ENCODE results near the gene TCTA. TPM values are rescaled to one million over a fixed set of nuclear protein-coding genes. Genes with fewer than 3 reads are reported as not detected.

Gene TCTA
- total and polyA plus RNA-seq, 2 donors (not counting 3 experiments of a cell fraction or from before 2014, with no cell fraction given): 21.9 to 32.3 TPM

DNA sequence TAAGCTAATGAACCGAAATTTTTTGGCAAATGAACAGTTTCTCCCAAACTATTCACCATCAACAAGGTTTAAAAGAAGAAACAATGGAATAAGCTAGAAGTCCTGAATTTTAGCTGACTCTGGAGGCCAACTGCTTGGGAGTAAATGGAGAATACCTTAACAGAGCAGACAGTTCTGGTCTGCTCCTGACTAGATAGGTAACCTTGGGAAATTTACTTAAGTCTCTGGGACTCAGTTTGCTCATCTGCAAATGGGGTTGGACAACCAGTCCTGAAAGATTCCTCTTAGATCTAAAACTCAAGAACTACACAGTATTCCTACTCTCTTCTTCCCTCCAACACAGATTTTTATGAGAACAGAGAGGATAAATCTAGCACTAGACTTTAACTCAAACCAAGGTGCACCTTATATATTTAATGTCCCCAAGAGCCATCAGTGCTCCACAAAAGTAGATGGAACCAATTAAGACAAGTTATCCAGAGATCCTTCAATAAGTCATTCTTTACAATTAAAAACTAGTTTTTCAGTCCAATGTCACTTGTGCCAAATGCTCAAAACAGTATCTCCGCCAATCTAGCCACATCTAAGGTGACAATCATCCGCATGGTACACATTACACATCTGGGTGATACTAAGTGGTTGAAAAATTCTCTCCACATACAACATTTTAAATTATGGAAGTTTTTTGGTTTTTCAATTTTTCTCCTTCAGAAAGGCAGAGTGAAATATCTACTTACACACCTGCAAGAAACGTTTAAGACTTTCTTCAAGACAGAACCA, 2.0 kb upstream of the TCTA start:
- CTCF ChIA-PET: interaction anchor here (0.5 to 1.6 kb wide), 5 partner anchors 8 to 70 kb away, joined by 4 to 7 read pairs (median 4); partner anchors contain the start of genes GPX1 and USP4
- Histone ChIP-seq H3K9ac (replicated peaks; ENCODE audit: extremely low read depth, insufficient read depth, low read length) (peak overlapping the region; percentile 94), H3K4me1 (ENCODE audit: control insufficient read depth, extremely low read depth, insufficient read depth, low read length) (peaks cover 32% of the 10 kb centered on the region)

DNA sequence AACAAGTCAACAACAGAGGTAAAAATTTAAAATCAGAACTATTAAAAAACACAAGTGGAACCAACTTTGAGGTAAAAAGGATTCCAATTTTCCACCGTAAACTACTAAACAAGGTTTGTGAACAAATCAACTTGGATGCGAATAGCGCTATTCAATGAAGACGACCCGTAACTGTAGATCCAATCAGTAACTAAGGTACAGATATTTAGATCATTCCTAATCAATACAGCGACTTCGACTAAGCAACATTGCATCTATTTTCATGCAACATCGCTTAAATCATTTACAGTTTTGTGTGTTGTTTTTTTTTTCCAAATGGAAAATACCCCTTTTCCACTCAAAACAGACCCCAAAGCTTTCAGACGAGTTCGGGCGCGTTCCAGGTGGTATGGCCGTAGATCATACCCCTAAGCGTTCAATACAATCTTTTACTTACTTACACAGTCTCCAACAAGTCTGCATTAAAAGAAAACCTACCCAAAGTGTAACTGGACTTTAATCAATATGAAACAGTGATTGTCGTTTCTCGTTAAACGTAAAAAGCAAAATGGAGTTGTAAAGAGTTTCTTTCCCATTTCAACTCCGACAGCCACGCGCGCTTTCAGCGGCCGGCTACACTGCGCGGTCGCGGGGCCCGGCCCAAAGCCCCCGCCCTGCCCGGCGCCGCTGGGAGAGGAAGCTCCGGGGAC, 1.2 kb upstream of the TCTA start:
- ChIA-PET CTCF (interaction anchor here (0.9 to 2.0 kb wide), 6 partner anchors 18 to 389 kb away, joined by 3 to 13 read pairs (median 4); partner anchors contain the start of genes GPX1, NDUFAF3, NICN1 and USP4), POLR2A (interaction anchor here (0.8 to 2.0 kb wide), 3 partner anchors 10 to 71 kb away, joined by 5 to 14 read pairs (median 7); partner anchors contain the start of gene USP4)
- no peak overlapping the region for H2AFZ ChIP-seq (ENCODE audit: low read depth, low read length)
- DNase-seq (ENCODE audit: low read depth, low spot score) (peak; percentile 50), FAIRE-seq (peak; percentile 74)
- no TSS peak for BruUV-seq (replicated peaks)
- peaks cover 0 to 4% of the 10 kb centered on the region in 2 experiments for H3K36me3 ChIP-seq (ENCODE audit: control insufficient read depth in 2 of 2, extremely low read depth in 1 of 2, insufficient read depth in 2 of 2, low read length in 2 of 2)
- peak overlapping the region; percentile 94 for H3K9ac ChIP-seq (replicated peaks; ENCODE audit: extremely low read depth, insufficient read depth, low read length)
- peaks cover 19% of the 10 kb centered on the region for H4K20me1 ChIP-seq (replicated peaks; ENCODE audit: control insufficient read depth, extremely low read depth, insufficient read depth, low read length)
- H3K4me1 ChIP-seq (ENCODE audit: control insufficient read depth, extremely low read depth, insufficient read depth, low read length): peaks cover 36% of the 10 kb centered on the region
- peak overlapping the region; percentile 79 for H3K27ac ChIP-seq (ENCODE audit: insufficient read depth, low read depth, low read length)
- H3K4me3 ChIP-seq (replicated peaks in 1 of 3; ENCODE audit: insufficient read depth in 1 of 3, low read depth in 1 of 3, low read length in 3 of 3): peak overlapping the region; percentile 69 to 100 (median 99)
- no peak for TF ChIP-seq POLR2A (IDR thresholded peaks at IDR 0.05; ENCODE audit: low read depth, low read length)
- TF ChIP-seq GATA2 (IDR thresholded peaks at IDR 0.05; ENCODE audit: insufficient read depth, insufficient read length, low read depth, low read length): no peak
- H3K9me1 ChIP-seq (replicated peaks; ENCODE audit: control insufficient read depth, extremely low read depth, insufficient read depth, low read length): no peaks in the 10 kb centered on the region
- intact Hi-C loops (cut with micrococcal nuclease): loop anchor here (5.0 kb wide), 1 partner anchor 319 kb away; the partner anchor contains the start of gene QRICH1
- no peaks in the 10 kb centered on the region for H3K27me3 ChIP-seq (ENCODE audit: control insufficient read depth in 2 of 2, insufficient read depth in 2 of 2, low read length in 2 of 2)
- no peaks in the 10 kb centered on the region for H3K9me3 ChIP-seq (replicated peaks; ENCODE audit: control insufficient read depth, insufficient read depth, low read length)
- H3K4me2 ChIP-seq (ENCODE audit: insufficient read depth, low read length): peak overlapping the region; percentile 99
- dilution Hi-C loops (cut with MboI; ENCODE audit: extremely low pct_ligation_motif_present, low sequenced_read_pairs): no loop called here
- H3K79me2 ChIP-seq (ENCODE audit: control insufficient read depth, insufficient read depth, low read length): peaks cover 73% of the 10 kb centered on the region

More for the DNA sequence above, 2.0 kb upstream of the TCTA start:
- H3K36me3 ChIP-seq (ENCODE audit: control insufficient read depth in 2 of 2, extremely low read depth in 1 of 2, insufficient read depth in 2 of 2, low read length in 2 of 2): peaks cover 0 to 4% of the 10 kb centered on the region in 2 experiments
- no peak for DNase-seq (ENCODE audit: low read depth, low spot score)
- peak; percentile 35 for FAIRE-seq
- H3K27ac ChIP-seq (ENCODE audit: insufficient read depth, low read depth, low read length): peak overlapping the region; percentile 79
- H4K20me1 ChIP-seq (replicated peaks; ENCODE audit: control insufficient read depth, extremely low read depth, insufficient read depth, low read length): peaks cover 19% of the 10 kb centered on the region
- no peak overlapping the region for H2AFZ ChIP-seq (ENCODE audit: low read depth, low read length)
- H3K4me2 ChIP-seq (ENCODE audit: insufficient read depth, low read length): peak overlapping the region; percentile 99
- TF ChIP-seq EZH2 (IDR thresholded peaks at IDR 0.05; ENCODE audit: borderline replicate concordance, low read depth, low read length, severe bottlenecking) (no peak), FOS (IDR thresholded peaks at IDR 0.05; ENCODE audit: borderline replicate concordance, insufficient read depth, low read length) (no peak), MYC (IDR thresholded peaks at IDR 0.05; ENCODE audit: low read depth, low read length) (no peak)
- no peaks in the 10 kb centered on the region for H3K9me3 ChIP-seq (replicated peaks; ENCODE audit: control insufficient read depth, insufficient read depth, low read length)
- POLR2A ChIA-PET: interaction anchor here (1.1 kb wide), 1 partner anchor 70 kb away, joined by 3 read pairs; no protein-coding TSS in a partner anchor
- no peaks in the 10 kb centered on the region for H3K9me1 ChIP-seq (replicated peaks; ENCODE audit: control insufficient read depth, extremely low read depth, insufficient read depth, low read length)
- peak overlapping the region; percentile 69 to 100 (median 99) for H3K4me3 ChIP-seq (replicated peaks in 1 of 3; ENCODE audit: insufficient read depth in 1 of 3, low read depth in 1 of 3, low read length in 3 of 3)
- TSS peak; percentile 26 for BruUV-seq (replicated peaks)
- dilution Hi-C loops (cut with MboI; ENCODE audit: extremely low pct_ligation_motif_present, low sequenced_read_pairs): no loop called here
- intact Hi-C loops (cut with micrococcal nuclease): loop anchor here (5.0 kb wide), 1 partner anchor 318 kb away; the partner anchor contains the start of gene QRICH1
- no peaks in the 10 kb centered on the region for H3K27me3 ChIP-seq (ENCODE audit: control insufficient read depth in 2 of 2, insufficient read depth in 2 of 2, low read length in 2 of 2)
- peaks cover 80% of the 10 kb centered on the region for H3K79me2 ChIP-seq (ENCODE audit: control insufficient read depth, insufficient read depth, low read length)

Measured in endothelial cell of umbilical vein (primary cell).